ENCODE data around the gene KCNH3. TPM values are rescaled to one million over a fixed set of nuclear protein-coding genes. Genes with fewer than 3 reads are reported as not detected.

Gene KCNH3
- polyA plus RNA-seq, 1 donor from 2014 or later, result 0.63 TPM

DNA sequence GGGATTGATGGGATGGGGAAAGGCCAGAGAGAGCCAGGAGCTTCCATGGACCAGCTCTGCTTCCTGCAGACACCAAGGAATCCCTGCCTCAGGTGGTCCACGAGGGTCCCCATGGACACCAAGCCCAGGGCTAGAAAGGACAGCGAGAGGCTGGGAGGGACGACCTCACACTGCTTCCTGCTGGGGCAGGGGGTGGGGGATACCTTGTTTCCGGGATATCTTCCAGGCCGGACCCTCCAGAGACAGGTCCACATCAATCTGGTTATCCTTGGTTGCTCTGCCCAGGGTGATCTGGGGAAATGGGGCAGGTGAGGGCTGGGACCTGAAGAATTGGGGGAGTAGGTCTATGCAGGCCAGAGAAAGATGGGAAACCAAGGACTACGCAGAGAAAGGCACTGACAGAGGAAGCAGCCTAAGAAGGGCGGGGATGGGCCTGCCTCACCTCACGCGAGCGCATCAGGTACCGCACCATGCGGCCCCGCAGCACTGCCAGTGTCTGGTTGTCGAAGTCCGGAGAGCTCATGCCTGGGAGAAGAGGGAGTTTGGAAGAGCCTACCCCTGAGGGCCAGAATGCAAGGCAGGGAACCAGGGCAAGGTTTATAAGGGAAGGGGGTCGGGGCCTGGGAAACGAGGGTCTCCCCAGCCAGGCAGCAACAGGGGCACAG, 20.3 kb downstream of the KCNH3 start:
- Histone ChIP-seq H3K79me2 (replicated peaks; ENCODE audit: insufficient read depth, low read length) (no peaks in the 10 kb centered on the region), H3K4me2 (ENCODE audit: low read length) (no peak overlapping the region), H2AFZ (ENCODE audit: low read depth, low read length) (no peak overlapping the region), H3K36me3 (ENCODE audit: insufficient read depth, low read length) (no peaks in the 10 kb centered on the region), H3K9me3 (ENCODE audit: low read length) (no peaks in the 10 kb centered on the region), H3K27me3 (ENCODE audit: insufficient read depth, low read depth, low read length) (no peaks in the 10 kb centered on the region), H3K9me2 (ENCODE audit: insufficient read depth, low read length) (no peaks in the 10 kb centered on the region), H4K20me1 (ENCODE audit: insufficient read depth) (no peaks in the 10 kb centered on the region), H3K27ac (ENCODE audit: low read length) (no peak overlapping the region), H3F3A (ENCODE audit: insufficient read depth, low read length, poor library complexity, severe bottlenecking) (no peaks in the 10 kb centered on the region), H3K4me3 (ENCODE audit: low read length) (no peak overlapping the region), H3K9ac (ENCODE audit: low read length) (no peak overlapping the region)
- no peak for TF ChIP-seq TAF1 (IDR thresholded peaks at IDR 0.05; ENCODE audit: low read depth)
- no peak for TF ChIP-seq SMC3 (conservative IDR thresholded peaks at IDR 0.05; ENCODE audit: poor library complexity)
- TF ChIP-seq POLR2AphosphoS5 (IDR thresholded peaks at IDR 0.05), result no peak
- TF ChIP-seq, protein P1, sequence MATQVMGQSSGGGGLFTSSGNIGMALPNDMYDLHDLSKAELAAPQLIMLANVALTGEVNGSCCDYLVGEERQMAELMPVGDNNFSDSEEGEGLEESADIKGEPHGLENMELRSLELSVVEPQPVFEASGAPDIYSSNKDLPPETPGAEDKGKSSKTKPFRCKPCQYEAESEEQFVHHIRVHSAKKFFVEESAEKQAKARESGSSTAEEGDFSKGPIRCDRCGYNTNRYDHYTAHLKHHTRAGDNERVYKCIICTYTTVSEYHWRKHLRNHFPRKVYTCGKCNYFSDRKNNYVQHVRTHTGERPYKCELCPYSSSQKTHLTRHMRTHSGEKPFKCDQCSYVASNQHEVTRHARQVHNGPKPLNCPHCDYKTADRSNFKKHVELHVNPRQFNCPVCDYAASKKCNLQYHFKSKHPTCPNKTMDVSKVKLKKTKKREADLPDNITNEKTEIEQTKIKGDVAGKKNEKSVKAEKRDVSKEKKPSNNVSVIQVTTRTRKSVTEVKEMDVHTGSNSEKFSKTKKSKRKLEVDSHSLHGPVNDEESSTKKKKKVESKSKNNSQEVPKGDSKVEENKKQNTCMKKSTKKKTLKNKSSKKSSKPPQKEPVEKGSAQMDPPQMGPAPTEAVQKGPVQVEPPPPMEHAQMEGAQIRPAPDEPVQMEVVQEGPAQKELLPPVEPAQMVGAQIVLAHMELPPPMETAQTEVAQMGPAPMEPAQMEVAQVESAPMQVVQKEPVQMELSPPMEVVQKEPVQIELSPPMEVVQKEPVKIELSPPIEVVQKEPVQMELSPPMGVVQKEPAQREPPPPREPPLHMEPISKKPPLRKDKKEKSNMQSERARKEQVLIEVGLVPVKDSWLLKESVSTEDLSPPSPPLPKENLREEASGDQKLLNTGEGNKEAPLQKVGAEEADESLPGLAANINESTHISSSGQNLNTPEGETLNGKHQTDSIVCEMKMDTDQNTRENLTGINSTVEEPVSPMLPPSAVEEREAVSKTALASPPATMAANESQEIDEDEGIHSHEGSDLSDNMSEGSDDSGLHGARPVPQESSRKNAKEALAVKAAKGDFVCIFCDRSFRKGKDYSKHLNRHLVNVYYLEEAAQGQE (IDR thresholded peaks at IDR 0.05; ENCODE audit: borderline replicate concordance), result no peak
- TF ChIP-seq RAD21 (conservative IDR thresholded peaks at IDR 0.05), result no peak
- TF ChIP-seq, protein P2, sequence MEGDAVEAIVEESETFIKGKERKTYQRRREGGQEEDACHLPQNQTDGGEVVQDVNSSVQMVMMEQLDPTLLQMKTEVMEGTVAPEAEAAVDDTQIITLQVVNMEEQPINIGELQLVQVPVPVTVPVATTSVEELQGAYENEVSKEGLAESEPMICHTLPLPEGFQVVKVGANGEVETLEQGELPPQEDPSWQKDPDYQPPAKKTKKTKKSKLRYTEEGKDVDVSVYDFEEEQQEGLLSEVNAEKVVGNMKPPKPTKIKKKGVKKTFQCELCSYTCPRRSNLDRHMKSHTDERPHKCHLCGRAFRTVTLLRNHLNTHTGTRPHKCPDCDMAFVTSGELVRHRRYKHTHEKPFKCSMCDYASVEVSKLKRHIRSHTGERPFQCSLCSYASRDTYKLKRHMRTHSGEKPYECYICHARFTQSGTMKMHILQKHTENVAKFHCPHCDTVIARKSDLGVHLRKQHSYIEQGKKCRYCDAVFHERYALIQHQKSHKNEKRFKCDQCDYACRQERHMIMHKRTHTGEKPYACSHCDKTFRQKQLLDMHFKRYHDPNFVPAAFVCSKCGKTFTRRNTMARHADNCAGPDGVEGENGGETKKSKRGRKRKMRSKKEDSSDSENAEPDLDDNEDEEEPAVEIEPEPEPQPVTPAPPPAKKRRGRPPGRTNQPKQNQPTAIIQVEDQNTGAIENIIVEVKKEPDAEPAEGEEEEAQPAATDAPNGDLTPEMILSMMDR (IDR thresholded peaks at IDR 0.05; ENCODE audit: poor library complexity, severe bottlenecking), result no peak
- TF ChIP-seq MXI1 (conservative IDR thresholded peaks at IDR 0.05; ENCODE audit: poor library complexity, severe bottlenecking), result no peak
- TF ChIP-seq EP300 (conservative IDR thresholded peaks at IDR 0.05; ENCODE audit: poor library complexity, severe bottlenecking), result no peak
- no peak for TF ChIP-seq EZH2 (IDR thresholded peaks at IDR 0.05; ENCODE audit: borderline replicate concordance, insufficient read depth, low read length, poor library complexity, severe bottlenecking)

DNA sequence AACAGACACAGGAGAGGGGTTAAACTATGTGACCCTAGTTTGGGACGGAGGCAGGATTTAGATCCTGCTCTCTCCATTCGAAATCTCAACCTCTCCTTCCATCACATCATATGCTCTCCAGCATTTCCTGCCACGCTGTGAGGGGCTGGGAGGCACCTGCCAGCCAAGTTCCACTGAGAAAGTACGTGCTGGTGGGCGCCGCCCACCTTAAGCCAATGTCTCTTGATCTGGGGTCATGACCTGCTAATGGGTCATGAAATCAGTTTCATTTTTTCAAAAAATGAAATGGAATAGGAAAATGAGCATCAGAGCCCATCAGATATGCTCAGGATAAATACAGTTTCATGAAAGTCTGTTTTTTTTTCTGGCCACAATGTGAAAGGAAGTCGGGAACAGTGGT, 21.9 kb downstream of the KCNH3 start:
- H3K9me2 ChIP-seq (ENCODE audit: insufficient read depth, low read length), result no peaks in the 10 kb centered on the region
- no peak overlapping the region for H3K9ac ChIP-seq (ENCODE audit: low read length)
- no peak overlapping the region for H3K27ac ChIP-seq (ENCODE audit: low read length)
- H3K4me3 ChIP-seq (ENCODE audit: low read length), result no peak overlapping the region
- H3K27me3 ChIP-seq (ENCODE audit: insufficient read depth, low read depth, low read length), result no peaks in the 10 kb centered on the region
- H2AFZ ChIP-seq (ENCODE audit: low read depth, low read length), result no peak overlapping the region
- no peak overlapping the region for H3K4me2 ChIP-seq (ENCODE audit: low read length)
- H3K9me3 ChIP-seq (ENCODE audit: low read length), result no peaks in the 10 kb centered on the region
- no peaks in the 10 kb centered on the region for H3K79me2 ChIP-seq (replicated peaks; ENCODE audit: insufficient read depth, low read length)
- H3K36me3 ChIP-seq (ENCODE audit: insufficient read depth, low read length), result no peaks in the 10 kb centered on the region
- TF ChIP-seq, protein P2 (IDR thresholded peaks at IDR 0.05; ENCODE audit: poor library complexity, severe bottlenecking), result no peak
- TF ChIP-seq POLR2AphosphoS5 (IDR thresholded peaks at IDR 0.05) (no peak), EZH2 (IDR thresholded peaks at IDR 0.05; ENCODE audit: borderline replicate concordance, insufficient read depth, low read length, poor library complexity, severe bottlenecking) (no peak), TAF1 (IDR thresholded peaks at IDR 0.05; ENCODE audit: low read depth) (no peak)
- H4K20me1 ChIP-seq (ENCODE audit: insufficient read depth), result no peaks in the 10 kb centered on the region
- no peaks in the 10 kb centered on the region for H3F3A ChIP-seq (ENCODE audit: insufficient read depth, low read length, poor library complexity, severe bottlenecking)
